SH-SY5Y (cell line): ENCODE data around the gene PROM1.

Source experiments
- GATA2 ChIP-seq: IDR thresholded peaks from 2 replicates; pipeline ENCODE4 v1.6.1; 2011; ENCODE audit warnings: mild to moderate bottlenecking, low read depth, low read length
- GATA3 ChIP-seq: IDR thresholded peaks from 2 replicates; pipeline ENCODE4 v1.6.1; 2011; ENCODE audit warnings: low read depth, mild to moderate bottlenecking, low read length, moderate library complexity

DNA sequence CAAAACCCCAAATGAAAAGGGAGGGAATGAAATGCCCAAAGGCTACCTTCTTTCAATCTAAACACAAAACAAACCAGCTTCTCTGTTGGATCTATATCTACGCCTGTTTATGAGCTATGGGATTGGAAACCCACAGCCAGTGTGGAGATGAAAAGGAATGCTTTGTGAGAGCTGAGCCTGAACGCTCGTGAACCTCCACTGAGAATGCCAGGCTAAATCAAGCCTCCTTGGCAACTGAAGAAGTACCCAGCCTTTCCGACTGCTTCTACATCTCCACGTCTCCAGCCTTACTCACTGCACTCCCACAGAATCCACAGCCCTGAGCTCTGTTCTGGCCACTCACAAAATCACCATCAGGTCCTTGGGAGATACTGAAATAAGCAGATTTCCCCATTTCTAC is 31.8 kb downstream of the PROM1 start:
- TF ChIP-seq GATA3 = no peak
- TF ChIP-seq GATA2 = no peak
